ENCODE results near the gene MEF2B.

GRCh38 chr19:19176950-19177349 is 6.9 kb upstream of the MEF2B start:
- TF ChIP-seq, protein P1, sequence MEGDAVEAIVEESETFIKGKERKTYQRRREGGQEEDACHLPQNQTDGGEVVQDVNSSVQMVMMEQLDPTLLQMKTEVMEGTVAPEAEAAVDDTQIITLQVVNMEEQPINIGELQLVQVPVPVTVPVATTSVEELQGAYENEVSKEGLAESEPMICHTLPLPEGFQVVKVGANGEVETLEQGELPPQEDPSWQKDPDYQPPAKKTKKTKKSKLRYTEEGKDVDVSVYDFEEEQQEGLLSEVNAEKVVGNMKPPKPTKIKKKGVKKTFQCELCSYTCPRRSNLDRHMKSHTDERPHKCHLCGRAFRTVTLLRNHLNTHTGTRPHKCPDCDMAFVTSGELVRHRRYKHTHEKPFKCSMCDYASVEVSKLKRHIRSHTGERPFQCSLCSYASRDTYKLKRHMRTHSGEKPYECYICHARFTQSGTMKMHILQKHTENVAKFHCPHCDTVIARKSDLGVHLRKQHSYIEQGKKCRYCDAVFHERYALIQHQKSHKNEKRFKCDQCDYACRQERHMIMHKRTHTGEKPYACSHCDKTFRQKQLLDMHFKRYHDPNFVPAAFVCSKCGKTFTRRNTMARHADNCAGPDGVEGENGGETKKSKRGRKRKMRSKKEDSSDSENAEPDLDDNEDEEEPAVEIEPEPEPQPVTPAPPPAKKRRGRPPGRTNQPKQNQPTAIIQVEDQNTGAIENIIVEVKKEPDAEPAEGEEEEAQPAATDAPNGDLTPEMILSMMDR (IDR thresholded peaks at IDR 0.05): no peak
- TF ChIP-seq POLR2A (IDR thresholded peaks at IDR 0.05): no peak

All from lower leg skin (tissue), 3 donors.